ENCODE results near the gene FBXW9. TPM values are rescaled to one million over a fixed set of nuclear protein-coding genes. Genes with fewer than 3 reads are reported as not detected.

FBXW9 gene
- total RNA-seq, 2 donors from 2014 or later = 1.8 TPM

GRCh38 chr19:12675940-12676339, 20.5 kb downstream of the FBXW9 start:
- no peak overlapping the region for H3K27ac ChIP-seq
- H3K9me3 ChIP-seq = no peaks in the 10 kb centered on the region
- no peak overlapping the region for H3K4me3 ChIP-seq
- DNase-seq (ENCODE audit: low spot score) = no peak
- H3K27me3 ChIP-seq = no peaks in the 10 kb centered on the region
- TF ChIP-seq CTCF (IDR thresholded peaks at IDR 0.05) = no peak
- H3K4me1 ChIP-seq = peaks cover 0 to 9% of the 10 kb centered on the region in 2 donors
- H3K36me3 ChIP-seq = peaks cover 61% of the 10 kb centered on the region

GRCh38 chr19:12675399-12675798, 21.0 kb downstream of the FBXW9 start:
- Histone ChIP-seq H3K36me3 (peaks cover 61% of the 10 kb centered on the region), H3K27me3 (no peaks in the 10 kb centered on the region), H3K4me3 (no peak overlapping the region), H3K27ac (no peak overlapping the region), H3K9me3 (no peaks in the 10 kb centered on the region), H3K4me1 (peaks cover 0 to 8% of the 10 kb centered on the region in 2 donors)
- no peak for DNase-seq (ENCODE audit: low spot score)
- TF ChIP-seq CTCF (IDR thresholded peaks at IDR 0.05) = no peak

GRCh38 chr19:12672744-12673143, 23.7 kb downstream of the FBXW9 start:
- Histone ChIP-seq H3K27me3 (no peaks in the 10 kb centered on the region), H3K9me3 (no peaks in the 10 kb centered on the region), H3K36me3 (peaks cover 38% of the 10 kb centered on the region), H3K4me1 (peaks cover 0 to 22% of the 10 kb centered on the region in 2 donors), H3K27ac (no peak overlapping the region), H3K4me3 (no peak overlapping the region)
- no peak for DNase-seq (ENCODE audit: low spot score)
- TF ChIP-seq CTCF (IDR thresholded peaks at IDR 0.05) = no peak

- Histone ChIP-seq H3K4me1 (peaks cover 0 to 41% of the 10 kb centered on the region in 2 donors), H3K4me3 (peak overlapping the region; percentile 86 to 93), H3K36me3 (peaks cover 18% of the 10 kb centered on the region), H3K27ac (peak overlapping the region; percentile 97 to 99), H3K27me3 (no peaks in the 10 kb centered on the region), H3K9me3 (no peaks in the 10 kb centered on the region)
- TF ChIP-seq CTCF (IDR thresholded peaks at IDR 0.05) = no peak
- no peak for DNase-seq (ENCODE audit: low spot score)
Observed at GRCh38 chr19:12670159-12670928, 26.1 kb downstream of the FBXW9 start.

- Histone ChIP-seq H3K4me1 (peaks cover 0 to 41% of the 10 kb centered on the region in 2 donors), H3K36me3 (peaks cover 10% of the 10 kb centered on the region), H3K27ac (peak overlapping the region; percentile 97 to 99), H3K27me3 (no peaks in the 10 kb centered on the region), H3K4me3 (peak overlapping the region; percentile 86 to 93), H3K9me3 (no peaks in the 10 kb centered on the region)
- peak; percentile 86 for DNase-seq (ENCODE audit: low spot score)
- TF ChIP-seq CTCF (IDR thresholded peaks at IDR 0.05) = peak in 1 of 2 donors; percentile 14
Observed at GRCh38 chr19:12669270-12670158, 26.9 kb downstream of the FBXW9 start.
